Stimulated activated CD8-positive, alpha-beta memory T cell treated with anti-CD3 and anti-CD28 coated beads, Interleukin-7, amount 100 ng/mL, for 48 hours (primary cell): ENCODE results near the gene PLEKHB2.
"Not testable (repeated sequence)": the region's sequence is repeated elsewhere in the genome, so short reads cannot be mapped to it uniquely, and the experiment has no call there.

Source experiments
- DNase-seq, 2 donors: peaks; one replicate each; pipeline ENCODE4 v3.0.0-alpha.2; 2020; ENCODE audit warnings: low read depth in 1 of 2; ENCODE audit errors: extremely low read depth in 1 of 2

The PLEKHB2 gene

GRCh38 chr2:131105156-131105949 is at the start of gene PLEKHB2:
PLEKHB2 (plus strand) TSS chr2:131105336; CDS start chr2:131120942, 15,606 bp downstream.
- peak; percentile 79 to 91 for DNase-seq

DNA sequence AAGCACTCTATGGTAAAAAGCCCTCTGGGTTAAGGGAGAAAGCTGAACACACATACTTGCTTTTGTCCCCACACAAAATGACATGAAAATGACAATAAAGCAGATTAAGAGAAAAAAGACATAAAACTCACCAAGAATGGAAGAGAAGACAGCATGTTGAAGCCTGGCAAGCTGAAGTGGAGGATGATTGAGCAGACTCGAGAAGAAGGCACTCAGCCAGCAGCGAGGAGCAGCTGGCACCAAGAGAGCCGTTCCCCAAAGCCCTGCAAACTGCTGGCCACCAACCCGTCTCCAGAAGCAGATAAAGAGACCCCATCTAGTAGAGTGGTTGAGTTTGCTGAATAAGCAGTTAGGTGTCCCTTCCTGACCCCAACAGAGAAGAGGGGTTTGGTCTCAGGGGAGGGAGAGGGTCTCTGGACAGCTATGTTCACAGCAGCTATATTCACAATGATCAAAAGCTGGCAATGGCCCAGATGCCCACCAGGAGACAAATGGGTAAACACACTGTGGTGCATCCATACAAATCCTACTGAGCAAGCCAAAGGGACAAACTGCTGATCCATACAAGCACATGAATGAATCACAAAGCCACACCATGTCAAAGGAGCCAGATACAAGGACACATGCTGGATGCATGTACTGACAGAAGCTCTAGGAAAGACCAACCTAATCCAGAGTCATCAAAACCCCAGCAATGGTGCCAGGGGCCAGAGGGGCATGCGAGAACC is 48.8 kb upstream of the PLEKHB2 start:
- DNase-seq: no peak

DNA sequence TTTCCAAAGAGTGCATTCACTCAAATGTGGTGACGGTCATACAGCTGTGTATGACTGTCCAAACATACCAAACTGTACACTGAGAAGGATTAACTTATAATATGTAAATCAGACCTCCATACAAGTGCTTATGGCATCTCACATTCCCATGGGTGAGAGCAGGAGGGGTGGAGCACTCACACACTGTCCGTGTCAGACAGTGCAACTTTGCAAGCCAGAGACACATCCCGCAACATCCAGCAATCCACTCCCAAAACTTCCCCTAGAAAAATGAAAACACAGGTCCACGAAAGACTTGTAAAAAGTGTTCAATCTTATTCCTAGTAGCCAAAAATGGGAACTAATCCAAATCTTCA is 48.2 kb upstream of the PLEKHB2 start:
- no peak for DNase-seq

DNA sequence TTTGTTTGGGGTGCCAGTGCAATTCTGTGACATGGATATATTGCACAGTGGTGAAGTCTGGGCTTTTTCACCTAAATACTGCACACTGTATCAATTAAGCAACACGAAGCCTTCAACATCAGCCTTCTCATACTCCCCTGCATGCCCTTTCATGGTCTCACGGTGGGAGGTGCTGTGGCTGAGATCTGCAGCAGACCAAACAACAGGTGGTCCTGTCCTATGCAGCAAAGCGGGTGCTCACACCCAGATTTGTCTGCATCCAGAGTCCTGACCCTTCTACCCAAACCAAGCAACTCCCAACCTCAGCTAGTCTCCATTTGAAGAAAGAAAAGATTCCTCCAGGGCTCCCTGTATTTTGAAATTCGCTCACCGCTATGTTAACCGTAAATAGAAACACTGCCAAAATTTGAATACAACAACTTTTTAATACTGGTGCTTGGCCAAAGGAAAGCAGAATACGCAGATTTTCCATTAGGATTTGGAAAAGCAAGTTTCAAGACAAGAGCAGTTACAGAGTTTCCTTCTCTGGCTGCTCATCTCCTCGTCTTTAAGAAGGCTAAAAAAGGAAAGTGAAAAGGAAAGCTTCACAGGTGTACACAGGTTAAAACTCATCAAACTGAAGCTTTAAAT is 46.8 kb upstream of the PLEKHB2 start:
- DNase-seq: no peak

- DNase-seq: no peak
These were observed 46.2 kb upstream of the PLEKHB2 start for GRCh38 chr2:131058920-131059319.

DNA sequence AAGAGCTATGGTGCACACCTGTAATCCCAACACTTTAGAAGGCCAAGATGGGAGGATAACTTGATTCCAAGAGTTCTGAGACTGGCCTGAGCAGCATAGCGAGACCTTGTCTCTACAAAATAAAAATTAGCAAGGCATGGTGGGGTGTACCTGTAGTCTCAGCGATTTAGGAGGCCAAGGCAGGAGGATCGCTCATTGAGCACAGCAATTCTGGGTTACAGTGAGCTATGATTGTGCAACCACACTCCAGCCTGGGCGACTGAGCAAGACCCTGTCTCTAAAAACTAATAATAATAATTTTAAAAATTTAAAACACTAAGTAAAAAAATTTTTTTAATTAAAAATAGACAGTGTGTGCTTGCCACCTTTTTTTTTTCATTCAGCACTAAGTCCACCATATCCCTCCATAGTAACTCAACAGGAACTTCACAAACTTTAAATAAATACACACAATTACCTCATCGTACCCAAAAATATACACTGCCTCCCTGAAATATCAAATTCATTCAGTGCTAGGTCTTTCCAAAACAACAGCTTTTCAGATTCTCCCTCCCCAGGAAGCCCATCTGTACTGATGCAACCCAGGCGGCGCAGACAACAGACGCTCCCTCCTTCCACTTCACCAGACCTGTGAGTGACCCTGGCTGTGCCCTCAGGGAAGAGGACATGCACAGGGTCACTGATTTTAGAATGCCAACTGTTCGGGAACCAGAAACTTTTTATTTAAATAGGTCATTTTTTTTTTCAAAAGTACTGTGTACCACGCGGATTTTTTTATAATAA is 41.4 kb upstream of the PLEKHB2 start:
- no peak for DNase-seq

DNA sequence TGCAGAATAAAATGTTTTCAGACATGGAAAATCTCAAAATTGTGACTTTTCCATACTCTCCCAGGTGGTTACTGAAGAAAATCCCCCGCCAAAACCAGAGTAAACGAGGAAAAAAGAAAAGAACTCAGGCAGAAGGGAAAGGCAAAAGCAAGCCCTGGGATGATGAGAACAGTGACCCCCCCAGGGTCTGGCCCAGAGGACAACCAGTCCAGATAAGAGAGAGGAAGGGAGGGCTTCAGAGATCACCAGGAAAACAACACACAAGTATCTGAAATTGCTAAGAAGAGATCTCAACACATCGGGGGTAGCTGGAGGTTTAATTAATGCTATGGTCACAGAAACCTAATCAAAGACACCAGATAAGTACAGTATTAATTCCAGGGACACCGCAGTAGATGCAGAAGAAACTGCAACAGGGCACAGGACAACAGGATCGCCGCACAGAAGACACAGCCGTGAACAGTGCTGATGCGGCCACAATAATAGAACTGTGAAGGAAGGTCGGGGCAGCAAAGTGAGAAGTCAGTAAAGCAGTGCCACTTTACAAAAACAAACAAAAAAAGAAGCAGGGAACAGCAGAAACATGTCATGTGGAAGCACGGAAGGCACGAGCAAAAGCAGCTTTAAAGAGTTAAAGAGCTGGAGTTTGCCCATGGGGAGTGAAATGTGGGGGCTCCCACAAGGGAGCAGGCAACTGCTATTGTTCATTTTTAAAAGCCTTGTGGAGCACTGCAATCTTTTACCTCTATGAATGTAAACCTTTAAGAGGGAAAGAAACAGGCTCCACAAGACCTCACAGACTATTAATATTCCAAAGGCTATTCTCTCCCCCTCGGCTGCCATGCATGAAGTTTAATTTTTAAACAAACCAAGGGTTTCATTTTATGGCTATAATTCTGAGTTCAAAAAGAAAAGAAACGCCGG is 40.3 kb upstream of the PLEKHB2 start:
- no peak for DNase-seq

DNA sequence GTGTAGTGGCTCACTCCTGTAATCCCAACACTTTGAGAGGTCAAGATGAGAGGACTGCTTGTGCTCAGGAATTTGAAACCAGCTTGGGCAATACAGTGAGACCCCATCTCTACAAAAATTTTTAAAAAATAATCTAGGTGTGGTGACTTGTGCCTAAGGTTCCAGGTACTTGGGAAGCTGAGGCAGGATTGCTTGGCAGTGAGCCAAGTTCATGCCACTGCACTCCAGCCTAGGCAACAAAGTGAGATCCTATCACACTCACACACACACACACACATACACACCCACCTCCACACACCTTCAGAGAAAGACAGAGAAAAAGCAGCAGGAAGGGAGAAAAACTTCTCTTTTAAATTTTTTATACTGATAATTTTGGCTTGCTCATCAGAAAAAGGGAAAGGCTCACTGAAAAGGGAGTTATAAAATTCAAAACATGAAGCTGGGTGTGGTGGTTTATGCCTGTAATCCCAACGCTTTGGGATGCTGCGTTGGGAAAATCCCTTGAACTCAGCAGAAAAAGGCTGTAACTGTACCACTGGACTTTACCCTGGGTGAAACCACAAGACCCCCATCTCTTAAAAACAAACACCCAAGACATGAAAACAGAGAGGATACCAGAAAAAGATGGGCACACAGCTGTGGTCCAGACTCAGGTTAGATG is 37.5 kb upstream of the PLEKHB2 start:
- no peak for DNase-seq

DNA sequence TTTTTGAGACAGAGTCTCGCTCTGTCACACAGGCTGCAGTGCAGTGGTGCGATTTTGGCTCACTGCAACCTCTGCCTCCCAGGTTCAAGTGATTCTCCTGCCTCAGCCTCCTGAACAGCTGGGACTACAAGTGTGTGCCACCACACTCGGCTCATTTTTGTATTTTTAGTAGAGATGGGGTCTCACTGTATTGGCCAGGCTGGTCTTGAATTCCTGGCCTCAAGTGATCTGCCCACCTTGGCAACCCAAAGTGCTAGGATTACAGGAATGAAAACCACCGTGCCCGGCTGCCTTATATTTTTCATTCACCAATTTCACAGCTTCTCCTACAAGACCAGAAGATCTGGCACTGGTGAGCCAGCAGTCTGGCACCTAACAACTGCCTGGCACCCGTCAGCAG is 37.0 kb upstream of the PLEKHB2 start:
- not testable (repeated sequence) for DNase-seq

GRCh38 chr2:131075578-131075977 is 29.6 kb upstream of the PLEKHB2 start:
- not testable (repeated sequence) for DNase-seq

DNA sequence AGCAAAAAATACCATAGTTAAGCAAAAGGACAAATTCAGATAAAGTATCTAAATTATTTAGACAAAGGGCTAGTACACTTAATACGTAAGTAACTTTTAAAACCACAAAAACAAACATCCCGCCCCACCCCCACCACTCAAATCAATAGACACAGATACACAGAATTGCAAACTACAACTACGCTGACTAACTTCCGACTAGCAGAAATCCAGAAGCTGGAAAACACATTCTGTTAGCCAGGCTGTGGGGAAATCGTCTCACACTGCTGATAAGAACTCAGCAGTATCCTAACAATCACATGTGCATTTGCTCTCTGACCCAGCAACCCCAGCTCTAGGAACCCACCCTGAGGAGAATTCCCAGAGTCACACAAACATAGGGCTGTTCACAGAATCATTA is 28.4 kb upstream of the PLEKHB2 start:
- DNase-seq: no peak

DNA sequence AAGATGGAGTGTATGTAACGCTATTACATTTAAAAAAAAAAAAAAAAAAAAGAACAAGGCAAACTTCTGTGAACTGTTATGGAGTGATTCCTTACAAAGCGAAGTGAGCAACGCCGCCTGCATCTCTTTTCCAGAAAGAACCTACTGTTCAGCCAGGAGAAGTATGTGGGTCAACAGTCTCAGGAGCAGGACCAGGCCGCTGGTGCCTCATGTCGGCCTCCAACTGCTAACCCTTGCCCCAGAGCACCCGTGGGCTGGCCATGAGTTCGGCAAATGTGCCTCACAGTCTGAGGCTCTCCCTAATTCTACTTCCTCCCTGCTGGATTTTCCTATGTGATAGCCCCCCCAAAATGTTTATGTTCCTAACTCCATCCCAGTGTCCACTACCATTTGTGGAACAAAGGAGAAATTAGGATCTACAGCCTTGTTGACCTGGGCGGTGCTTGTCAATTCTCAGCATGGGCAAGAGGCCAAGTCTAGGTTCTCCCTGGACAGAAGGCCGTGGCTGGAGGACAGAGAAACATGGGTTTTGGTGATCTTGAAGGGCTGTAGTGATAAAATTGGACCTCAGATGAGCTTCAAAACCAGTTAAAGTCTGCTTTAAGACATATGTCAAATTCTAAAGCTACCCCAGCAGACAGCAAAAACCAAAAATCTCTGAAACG is 27.8 kb upstream of the PLEKHB2 start:
- DNase-seq: no peak

- no peak for DNase-seq
These were observed 27.2 kb upstream of the PLEKHB2 start for GRCh38 chr2:131077966-131078365.

GRCh38 chr2:131079931-131080330 is 25.2 kb upstream of the PLEKHB2 start:
- DNase-seq: not testable (repeated sequence)

DNA sequence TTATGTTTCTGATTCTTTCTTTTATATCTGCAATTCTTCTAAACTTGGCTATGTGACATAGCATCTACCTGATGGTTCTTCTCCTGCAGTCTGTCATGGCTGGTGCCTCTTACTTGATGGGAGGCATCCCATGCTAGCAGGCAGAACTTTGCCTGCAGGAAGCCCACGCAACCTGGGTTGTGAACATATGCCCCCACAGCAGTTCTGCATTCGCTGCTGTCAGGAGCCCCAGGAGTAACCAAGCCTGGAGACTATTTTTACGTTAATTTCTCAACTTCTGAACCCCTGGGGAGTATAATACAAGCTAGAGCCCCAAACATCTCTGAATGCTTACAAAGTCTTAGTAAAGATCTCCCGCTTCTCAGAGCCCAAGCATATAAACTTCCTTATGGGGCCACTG is 23.9 kb upstream of the PLEKHB2 start:
- no peak for DNase-seq

DNA sequence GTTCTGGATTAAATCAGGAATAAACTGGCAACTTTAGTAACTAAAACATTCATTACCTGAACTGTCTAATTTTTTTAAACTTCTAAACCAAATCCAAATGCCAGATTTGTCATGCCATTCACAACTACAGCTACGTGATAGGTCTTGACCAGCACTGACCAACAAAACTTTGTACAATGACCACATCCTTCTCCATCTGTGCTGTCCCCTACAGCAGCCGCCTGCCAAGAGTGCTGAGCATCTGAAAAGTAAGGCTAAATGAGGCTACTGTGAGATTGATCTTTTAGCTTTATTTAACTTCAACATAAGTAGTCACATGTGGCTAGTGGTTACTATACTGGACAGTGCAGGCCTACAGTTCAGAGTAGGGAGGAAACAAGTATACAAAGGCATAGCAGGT is 19.5 kb upstream of the PLEKHB2 start:
- no peak for DNase-seq

GRCh38 chr2:131092458-131093005 is 12.6 kb upstream of the PLEKHB2 start:
- peak in 1 of 2 donors; percentile 11 for DNase-seq

GRCh38 chr2:131093006-131093695 is 12.0 kb upstream of the PLEKHB2 start, which contains the start of gene FAM168B:
FAM168B (minus strand) TSS chr2:131093460; CDS start chr2:131082646, 10,814 bp downstream.
- peak; percentile 70 to 76 for DNase-seq
